GM19238 (cell line): Measurements from ENCODE around the gene CACNB2.

Experiments used
- DNase-seq: peaks from one replicate; pipeline ENCODE4 v3.0.0; 2011; ENCODE audit warnings: low spot score; ENCODE audit not compliant: insufficient read length

CACNB2 gene

DNA sequence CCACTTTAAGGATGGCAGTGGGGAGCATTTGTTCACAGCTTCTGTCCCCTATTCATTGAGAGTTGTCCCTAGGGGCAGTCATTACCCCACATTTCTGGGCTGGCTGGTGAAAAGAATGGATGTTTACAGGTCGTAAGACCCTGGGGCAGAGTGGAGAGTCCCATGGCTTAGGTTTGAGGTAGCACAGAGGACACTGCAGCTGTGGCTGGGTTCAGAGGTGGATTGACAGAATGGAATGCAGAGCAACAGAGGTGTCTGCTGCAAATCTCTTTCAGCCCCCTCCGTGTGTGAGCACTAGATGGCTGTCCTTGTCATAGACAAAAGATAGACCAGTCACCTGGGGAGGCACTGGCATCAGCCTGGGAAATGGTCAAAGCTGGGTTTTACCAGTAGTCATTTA lies 141.9 kb downstream of the CACNB2 start:
- no peak for DNase-seq

DNA sequence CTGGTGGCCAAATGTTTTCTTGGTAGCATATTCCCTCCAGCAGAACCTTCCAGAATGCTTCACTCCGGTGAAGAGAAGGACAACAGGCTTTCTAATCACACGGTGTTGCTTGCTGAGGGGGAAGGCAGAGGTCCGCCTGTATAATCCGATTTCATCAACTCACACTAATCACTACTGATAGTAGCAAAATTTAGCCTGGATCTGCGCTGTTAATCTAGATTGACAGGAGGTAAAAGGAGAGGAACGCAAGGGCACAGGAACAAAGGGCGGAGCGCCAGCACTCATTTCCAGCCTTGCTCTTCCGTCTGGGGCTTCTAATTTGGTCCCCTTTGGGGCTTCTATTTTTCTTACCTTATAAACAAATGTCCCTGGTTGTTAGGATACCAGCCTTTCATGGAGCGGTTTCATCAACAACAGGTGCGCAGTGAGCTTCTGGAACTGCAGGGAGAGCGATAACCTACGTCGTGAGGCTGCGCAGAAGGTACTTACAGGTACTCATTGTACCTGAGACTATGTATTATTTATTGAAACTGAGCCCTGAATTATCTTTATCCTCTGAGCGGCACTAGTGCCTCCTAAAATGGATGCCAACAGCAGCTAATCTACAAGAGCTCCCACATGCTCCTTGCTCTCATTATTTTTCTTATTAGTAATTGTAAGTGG lies 150.6 kb downstream of the CACNB2 start:
- DNase-seq: no peak

DNA sequence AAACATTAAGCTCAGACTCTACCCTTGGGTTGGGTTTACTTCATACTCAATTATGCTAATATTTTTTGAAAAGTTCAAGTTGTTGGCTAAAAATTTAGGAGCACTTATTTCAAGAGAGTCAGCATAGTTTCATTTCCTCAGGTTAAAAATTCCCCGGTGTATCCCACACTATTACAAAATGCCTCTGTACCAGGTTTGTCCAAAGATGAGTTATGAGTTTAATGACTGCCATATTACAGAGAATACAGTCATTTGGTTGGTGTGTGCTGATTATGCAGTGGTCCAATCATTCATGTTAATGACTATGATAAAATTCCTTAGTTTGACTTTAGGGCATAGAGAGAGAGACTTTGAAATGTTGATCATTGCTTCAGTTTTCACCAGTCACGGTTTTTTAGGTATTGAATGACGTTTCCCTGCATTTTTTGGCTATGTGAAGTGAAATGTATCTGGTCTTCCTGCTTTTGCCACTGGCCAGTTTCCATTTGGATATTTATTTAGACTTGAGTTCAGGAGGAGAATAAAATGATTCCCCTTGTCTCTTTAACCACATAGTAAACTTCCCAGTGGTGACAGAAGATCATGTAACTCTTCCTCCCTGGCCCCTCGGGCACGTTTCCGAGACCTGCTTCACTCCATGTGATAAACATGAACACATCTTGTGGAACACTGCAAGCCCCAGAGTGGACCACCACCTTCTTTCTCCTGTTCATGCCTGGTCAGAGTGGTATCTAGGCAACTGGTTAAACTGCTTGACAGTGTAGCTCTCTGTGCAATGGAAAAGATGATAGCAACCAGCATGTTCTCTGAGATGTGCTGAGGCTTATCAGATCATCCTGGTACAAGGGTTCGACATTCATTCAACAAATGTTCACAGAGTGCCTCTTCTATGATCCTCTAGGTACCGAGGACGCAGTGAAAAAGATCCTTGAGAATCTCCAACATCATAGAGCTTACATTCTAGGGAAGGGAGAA lies 153.6 kb downstream of the CACNB2 start:
- DNase-seq: no peak

DNA sequence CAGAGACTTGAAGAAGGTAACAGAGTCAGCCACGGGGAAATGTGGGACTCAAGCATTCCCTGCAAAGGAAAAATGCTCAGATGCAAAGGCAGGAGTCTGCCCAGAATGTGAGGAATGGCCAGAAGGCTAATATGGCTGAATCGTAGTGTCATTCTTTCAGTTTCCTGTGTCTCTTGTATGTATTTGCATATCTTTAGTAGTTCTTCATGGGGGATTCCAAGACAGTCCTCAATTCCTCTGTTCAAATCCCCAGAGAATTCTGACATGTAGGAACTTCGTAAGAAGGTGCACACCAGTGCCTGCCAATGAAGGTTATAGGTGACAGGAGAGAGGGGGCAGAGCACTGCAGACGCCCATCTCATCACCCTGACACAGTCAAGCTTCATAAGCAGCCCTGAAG lies 154.4 kb downstream of the CACNB2 start:
- DNase-seq: no peak

DNA sequence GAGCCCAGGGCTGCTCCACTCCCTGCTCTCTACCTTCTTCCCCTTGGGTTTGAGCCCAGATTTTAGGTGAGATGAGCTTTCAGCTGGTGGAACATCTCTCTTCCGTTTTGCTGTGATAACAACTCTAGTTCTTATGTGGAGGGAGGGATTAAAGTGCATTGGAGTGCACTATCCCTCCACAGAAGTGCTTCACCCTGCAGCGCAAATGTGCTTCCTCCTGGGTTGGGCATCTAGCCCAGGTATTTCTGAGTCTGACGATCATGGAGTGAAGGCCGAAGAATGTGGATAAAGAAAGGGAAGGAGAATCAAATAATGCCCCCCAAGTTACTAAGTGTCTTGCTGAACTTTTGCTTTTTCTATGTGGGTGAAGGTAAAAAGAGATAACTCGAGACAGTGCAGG lies 157.4 kb downstream of the CACNB2 start:
- DNase-seq: no peak

DNA sequence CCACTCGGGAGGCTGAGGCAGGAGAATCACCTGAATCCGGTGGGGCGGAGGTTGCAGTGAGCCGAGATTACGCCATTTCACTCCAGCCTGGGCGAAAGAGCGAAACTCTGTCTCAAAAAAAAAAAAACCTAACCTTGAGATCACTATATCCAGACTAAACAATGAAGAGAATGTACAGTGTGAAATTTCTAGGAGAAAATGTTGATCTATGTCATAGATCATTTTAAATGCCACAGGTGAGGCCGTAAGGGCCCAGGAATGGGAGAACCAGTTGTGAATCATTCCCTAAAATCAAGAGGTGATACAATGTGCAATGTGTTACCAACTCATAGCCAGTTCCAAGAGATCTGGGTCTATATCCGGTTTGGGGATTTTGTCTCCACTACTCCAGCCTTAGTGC lies 158.0 kb downstream of the CACNB2 start:
- no peak for DNase-seq

DNA sequence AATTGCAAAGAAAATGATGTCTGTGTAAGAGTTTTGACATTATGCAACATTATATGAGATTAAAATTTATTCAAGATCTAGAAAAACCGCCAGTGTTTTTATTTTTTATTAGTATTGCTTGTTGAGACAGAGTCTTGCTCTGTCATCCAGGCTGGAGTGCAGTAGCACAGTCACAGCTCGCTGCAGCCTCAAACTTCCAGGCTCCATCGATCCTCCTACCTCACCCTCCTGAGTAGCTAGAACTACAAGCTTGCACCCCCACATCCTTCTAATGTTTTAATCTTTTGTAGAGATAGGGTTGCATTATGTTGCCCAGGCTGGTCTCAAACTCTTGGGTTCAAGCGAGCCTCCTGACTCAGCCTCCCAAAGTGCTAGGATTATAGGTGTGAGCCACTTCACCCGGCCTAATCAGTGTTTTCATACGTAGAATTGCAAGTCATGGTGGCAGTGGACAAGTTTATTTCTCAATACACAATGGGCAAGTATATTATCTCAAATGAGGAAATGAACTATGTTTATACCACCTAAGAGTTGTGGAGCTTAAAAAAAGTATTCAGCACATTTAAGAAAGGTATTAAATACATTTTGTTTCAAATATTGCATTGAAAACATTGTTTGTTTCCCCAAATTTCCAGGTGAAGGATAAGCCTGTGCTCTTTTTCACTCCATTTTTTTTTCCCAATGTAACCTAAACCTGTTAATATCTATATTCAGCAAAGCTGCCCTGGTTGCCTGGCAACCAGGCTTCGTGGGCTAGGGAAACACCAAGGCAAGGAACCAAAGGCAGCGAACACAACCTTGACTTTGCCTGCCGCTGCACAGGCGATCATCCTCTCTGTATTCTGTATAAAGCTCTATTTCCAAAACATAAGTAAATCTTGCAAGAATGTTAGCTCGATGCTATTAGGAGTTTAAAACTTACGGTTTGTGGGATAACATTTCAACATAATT lies 163.9 kb downstream of the CACNB2 start:
- DNase-seq: no peak

DNA sequence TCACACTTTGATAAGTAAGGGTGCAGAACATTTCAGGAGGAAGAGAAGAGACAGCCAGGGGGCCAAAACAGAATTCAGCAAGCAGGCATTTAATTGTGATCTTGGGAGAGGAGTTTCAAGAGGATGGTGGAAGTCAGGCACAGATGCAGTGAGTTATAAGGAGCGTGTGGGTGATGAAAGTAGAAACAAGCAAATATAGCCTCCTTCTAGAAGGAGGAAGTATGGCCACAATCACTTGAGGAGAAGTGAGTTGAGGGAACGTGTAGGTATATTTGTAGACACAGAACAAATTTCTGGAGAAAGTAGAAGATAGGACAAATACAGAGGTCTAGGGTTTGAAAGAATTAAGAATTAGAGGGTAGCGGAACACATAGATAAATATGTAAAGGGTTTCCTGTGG lies 165.8 kb downstream of the CACNB2 start:
- DNase-seq: no peak

DNA sequence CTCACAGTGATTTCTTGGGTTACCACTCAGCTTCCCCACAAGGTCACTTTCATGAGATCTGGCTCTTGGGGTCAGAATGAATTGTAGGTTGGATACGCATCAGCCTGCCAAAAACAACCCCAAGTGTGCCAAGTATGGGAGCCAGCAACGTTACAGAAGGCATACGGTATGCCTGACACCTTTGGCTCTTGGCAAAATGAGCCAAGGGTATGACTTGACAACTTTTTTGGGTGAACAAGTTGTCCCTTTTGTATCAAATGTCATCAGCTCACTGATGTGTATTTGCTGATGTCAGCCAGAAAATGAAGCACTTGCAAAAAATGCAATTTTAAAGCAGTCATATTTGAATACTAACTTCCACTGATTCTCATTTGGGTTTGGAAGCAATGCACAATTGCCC lies 168.4 kb downstream of the CACNB2 start:
- DNase-seq: no peak

DNA sequence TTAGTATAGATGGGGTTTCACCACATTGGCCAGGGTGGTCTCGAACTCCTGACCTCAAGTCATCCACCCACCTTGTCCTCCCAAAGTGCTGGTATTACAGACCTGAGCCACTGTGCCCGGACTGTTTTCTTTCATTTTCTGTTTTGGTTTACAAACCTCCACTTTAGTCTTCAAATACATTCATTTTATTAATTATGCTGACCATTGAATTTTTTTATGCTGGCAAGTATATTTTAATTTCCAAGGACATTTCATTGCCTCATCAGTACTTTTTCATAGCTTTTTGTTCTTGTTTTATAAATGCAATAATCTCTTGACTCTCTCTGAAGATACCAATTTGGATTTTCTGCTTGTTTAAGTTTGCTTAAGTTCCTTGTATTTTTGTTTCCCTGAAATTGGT lies 170.5 kb downstream of the CACNB2 start:
- DNase-seq: no peak

DNA sequence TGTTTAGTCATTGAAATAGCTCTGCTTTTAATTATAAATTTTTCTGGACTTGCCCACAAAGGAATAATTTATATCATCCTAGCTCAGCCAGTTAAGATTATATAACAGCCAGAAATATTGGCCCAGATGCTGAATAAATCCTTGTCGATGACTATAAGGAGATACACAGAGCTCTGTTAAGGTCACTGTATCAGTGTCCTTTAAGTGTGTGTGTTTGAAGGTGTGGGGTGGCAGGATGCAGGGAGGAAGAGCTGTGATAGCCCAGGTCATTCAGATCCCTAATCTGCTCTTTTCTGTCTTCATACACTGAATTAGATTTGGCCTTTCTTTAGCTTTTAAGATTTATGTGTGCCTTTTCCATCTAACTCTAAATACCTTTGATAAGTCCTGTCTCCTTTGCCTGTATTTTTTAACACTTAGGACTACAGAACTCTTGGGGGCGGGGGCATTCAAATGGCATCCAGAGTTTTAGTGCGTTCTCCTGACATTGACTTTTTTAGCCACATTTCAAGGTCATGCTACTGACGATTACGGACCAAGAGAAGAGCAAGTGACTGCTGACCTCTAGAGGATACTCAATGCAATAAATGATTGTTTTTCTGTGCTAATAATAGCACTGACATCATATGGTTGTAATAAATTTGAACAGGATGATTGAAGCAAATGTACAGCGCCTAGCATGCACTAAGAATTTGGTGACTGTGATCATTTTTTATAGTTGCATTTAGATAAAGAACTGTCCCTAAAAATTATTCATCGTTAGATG lies 172.3 kb downstream of the CACNB2 start:
- peak; percentile 10 for DNase-seq

DNA sequence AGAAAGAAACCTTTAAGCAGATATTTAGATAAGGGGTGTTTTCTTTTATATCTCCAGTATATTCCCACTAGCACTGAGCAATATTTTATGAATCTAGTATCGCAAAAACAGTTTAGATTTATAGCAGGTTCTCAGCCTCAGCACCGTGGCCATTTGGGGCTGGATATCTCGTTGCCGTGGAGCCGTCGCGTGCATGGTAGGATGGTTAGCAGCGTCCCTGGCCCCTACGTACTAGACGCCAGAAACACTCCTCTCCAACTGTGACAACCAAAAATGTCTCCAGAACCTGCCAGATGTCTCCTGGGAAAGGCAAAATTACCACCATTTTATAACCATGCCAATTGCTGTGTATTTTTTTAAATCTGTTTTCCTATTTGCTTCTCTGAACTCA lies 172.9 kb downstream of the CACNB2 start:
- DNase-seq: no peak

DNA sequence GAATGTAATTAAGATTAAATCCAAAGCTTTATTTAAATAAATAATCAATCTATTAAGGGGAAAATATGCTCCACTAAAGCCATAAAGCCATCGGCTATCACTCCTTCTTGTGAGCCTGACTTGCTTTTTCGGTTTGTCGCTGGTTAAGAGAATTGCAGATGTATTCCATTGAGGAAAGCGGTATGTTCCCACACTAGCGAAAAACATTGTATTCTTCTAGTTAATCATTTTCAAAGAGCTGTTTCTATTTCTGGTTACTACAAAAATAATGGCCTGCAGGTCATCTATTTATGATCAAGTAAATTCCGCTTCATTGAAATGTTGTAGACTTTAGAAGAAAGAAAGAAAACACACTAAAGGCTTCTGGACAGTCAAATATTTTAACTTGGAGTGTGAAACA lies 173.4 kb downstream of the CACNB2 start:
- DNase-seq: no peak

DNA sequence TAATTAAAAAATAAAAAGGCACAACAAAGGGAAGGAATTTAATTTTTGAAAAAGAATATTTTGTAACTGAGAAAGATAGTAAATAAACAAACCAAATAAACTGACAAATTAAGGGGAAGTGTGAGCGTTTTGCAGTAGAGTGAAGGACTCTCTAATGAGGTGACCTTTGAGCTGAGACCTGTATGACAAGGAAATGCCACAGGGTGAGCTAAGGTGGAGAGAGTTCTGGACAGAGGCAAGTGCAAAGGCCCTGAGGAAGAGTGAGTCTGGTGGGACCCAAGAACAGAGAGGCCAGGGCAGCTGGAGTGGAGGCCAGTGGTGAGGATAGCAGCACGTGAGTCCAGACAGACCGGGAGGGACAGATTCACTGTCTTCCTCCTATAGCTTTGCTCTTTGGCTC lies 179.4 kb downstream of the CACNB2 start:
- no peak for DNase-seq

DNA sequence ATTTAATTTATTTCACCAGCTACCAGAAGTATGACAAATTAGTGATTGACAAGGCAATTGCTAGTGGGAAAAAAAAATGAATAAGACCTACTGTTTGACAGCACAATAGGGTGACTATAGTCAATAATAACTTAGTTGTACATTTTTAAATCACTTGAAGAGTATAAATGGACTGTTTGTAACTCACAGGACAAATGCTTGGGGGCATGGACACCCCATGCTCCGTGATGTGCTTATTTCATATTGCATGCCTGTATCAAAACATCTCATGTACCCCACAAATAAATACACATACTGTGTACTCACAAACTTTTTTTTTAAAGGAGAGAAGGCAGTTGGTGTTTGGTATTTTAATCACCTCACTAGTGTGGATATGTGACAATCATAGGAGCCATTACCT lies 181.1 kb downstream of the CACNB2 start:
- no peak for DNase-seq

DNA sequence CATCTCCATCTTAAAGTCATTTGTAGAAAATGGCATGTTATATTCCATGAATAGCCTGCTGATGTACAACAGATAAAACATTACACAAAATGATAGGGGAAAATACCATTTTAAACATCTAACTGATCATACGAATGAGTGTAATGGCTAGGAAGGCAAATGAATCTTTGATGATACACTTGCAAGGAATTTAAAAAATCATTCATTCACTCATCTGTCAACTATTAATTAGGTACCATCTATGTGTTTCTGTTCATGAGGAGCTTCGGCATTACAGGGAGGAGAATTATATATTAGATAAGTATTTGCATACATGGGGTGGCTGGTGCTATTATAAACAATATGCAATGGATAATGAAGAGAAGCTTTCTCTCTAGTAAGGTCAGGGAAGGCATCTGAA lies 183.7 kb downstream of the CACNB2 start:
- no peak for DNase-seq

DNA sequence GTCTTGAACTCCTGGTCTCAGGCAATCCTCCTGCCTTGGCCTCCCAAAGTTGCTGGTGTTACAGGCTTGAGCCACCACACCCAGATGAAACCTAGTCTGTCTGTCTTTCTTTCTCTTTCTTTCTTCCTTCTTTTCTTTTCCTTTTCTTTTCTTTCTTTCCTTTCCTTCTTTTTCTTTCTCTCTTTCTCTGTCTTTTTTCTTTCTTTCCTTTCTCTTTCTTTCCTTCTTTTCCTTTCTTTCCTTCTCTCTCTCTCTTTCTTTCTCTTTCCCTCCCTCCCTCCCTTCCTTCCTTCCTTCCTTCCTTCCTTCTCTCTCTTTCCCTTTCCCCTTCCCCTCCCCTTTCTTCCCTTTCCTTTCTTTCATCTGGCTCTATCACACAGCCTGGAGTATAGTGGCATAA lies 185.2 kb downstream of the CACNB2 start:
- no peak for DNase-seq

DNA sequence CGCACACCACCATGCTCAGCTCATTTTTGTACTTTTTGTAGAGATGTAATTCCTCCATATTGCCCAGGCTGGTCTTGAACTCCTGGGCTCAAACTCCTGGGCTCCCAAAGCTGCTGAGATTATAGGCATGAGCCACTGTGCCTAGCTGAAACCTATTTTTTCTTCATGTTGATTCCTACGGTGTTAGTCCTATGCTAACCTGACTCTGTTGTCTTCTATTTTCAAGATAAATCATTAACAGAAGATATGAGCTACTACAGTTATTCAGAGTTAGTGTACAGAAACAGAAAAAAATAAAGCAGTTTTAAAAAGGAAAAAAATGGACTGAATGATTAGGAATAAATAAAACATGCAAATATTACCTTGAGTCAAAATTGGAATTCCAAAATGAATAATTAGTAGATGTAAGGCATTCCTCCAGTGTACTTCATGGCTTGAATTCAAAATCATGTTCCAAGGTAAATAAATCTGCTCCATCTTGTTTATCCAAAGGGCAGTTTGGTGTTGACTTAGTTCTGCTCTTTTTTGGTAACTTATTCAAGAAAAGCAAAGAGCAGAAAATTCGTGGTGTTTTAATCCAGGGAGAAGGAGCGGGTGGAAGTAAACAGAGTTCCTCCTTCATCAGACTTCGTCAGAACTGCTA lies 185.8 kb downstream of the CACNB2 start:
- DNase-seq: no peak

DNA sequence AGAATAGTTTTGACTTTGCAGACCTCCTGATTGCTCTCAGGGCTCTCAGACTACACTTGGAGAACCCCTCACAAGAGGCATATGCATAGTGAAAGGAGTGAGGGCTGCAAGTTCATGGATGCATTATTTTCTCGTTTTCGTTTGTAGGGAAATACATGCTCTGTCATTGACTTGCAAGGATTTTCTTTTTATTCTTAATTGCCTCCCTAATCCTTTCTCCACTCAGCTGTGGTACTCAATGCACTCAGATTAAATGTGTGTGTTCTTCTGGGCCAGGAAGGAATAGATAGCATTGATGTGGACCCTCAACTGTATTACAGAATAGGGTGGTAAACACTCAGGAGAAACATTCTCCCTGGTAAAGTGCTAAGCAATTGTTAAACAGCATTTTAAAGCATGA lies 188.7 kb downstream of the CACNB2 start:
- no peak for DNase-seq

DNA sequence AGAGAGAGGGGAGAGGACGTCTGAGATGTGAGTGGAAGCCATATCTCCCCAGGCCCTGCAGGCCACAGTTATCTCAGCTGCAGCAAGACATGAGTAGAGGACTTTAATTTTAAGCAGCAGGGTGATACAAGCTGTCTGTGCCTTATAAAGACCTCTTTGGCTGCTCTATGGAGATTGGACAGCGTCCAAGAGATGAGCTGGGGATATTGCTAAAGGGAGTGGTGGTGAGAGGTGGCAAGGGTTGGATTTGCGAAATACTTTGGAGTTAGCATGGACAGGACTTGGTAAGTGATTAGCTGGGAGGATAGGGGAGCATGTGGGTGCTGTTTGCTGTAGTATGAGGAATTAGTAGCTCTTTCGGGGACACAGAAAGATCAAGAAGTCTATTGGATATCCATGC lies 191.8 kb downstream of the CACNB2 start:
- no peak for DNase-seq

DNA sequence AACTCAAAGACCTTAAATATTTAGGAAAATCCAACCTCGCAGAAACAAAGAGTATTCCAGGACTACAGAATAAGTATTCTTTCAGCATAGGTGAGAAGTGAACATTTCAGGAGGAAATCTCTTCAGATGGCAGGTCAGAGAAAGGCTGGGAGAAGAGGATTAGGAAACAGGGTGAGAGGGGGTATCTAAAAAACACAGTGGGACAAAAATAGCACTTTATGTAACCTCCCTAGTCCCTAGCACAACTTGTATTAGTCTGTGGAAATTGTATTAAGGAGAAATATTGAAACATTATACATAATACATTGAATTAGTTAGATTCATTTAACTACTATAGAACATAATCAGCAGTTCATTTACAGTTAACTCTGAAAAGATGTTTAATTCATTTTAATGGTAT lies 192.3 kb downstream of the CACNB2 start:
- DNase-seq: no peak
